Hepatic stellate cell (primary cell): ENCODE data around the gene MTHFR.

ENCODE experiments used
- DNase-seq: peaks from one replicate; pipeline ENCODE4 v3.0.0; 2011; ENCODE audit warnings: low spot score

The MTHFR gene

GRCh38 chr1:11797525-11798216 lies 8.1 kb downstream of the MTHFR start:
- DNase-seq: peak; percentile 53

GRCh38 chr1:11796036-11796828 lies 9.5 kb downstream of the MTHFR start:
- peak; percentile 58 for DNase-seq

DNA sequence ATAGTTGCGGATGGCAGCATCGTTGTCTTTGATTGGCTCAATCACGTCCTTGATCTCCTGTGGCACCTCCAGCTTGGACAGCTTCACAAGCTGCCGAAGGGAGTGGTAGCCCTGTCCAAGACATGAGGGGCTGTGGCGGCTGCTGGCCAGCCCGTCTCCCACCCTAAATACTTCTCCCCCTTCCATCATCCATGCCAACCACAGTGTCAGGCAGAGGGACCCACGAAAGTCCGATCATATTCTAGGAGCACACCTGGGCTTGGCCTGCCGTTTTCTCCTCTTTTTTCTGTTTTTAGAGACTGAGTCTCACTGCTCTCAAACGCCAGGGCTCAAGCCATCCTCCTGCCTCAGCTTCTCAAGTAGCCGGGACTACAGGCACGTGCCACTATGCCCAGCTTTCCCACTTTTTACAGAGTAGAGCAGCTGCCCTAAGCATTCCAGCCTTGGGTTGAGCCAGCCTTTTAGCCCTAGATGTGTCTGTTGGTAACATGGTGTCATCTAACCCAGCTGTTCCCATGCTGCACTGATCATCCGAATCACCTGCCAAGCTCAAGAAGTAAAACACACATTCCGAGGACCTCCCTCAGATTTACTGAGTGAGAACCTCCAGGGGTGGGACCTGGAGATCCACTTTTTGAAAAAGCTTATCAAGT lies 10.4 kb downstream of the MTHFR start:
- no peak for DNase-seq

DNA sequence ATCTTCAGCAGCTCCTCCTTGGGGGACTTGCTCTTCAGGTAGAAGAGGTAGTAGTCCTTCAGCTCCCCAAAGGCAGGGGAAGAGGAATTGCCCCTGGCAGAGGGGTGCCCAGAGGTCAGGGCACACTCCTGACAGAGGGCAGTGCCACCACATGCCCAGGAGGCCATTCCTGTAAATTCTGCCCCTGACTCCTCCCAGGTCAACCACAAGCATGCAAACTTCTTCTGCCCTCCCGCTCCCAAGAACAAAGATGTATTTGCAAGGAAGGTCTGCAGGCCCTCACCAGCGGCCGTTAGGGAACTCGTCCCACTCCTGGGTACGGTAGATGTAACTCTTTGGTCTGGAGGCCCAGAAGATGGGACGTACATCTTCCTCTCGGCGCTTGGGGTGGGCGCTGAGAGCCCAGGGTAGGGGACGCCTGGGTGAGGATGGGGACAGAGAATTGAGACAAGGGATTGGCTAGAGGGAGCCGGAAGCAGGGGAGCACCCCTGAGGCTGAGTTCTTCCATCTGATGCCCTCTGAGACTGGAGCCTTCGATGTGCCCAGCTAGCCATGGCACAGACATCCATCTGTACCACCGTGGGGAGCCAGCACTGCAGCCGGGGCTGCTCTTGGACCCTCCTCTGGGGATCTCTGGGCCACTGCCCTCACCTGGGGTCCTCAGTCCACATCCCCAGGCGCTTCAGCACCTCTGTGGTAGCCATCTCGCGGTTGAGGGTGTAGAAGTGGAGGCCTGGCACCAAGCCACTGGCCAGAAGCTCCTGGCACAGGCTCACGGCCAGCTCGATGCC lies 11.1 kb downstream of the MTHFR start:
- no peak for DNase-seq

- no peak for DNase-seq
Observed at GRCh38 chr1:11793819-11794218, 11.9 kb downstream of the MTHFR start.

DNA sequence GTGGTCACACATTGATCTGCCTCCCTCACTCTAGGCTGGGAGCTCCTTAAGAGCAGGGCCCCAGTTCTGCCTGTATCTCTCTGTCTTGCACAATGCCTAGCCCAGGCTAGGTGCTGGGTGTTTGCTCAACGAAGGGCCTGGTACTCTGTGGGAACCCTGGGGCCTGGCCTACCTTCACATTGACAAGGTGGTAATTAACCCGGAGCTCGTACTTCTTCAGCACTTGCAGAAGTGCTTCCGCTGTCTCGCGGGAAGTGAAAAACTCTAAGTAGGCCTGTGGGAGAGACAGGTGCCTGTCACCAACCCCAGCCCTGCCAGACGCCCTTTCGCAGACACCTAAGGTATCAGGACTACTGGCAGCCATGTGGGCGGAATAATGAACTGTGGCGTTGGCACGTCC lies 13.7 kb downstream of the MTHFR start:
- DNase-seq: no peak

DNA sequence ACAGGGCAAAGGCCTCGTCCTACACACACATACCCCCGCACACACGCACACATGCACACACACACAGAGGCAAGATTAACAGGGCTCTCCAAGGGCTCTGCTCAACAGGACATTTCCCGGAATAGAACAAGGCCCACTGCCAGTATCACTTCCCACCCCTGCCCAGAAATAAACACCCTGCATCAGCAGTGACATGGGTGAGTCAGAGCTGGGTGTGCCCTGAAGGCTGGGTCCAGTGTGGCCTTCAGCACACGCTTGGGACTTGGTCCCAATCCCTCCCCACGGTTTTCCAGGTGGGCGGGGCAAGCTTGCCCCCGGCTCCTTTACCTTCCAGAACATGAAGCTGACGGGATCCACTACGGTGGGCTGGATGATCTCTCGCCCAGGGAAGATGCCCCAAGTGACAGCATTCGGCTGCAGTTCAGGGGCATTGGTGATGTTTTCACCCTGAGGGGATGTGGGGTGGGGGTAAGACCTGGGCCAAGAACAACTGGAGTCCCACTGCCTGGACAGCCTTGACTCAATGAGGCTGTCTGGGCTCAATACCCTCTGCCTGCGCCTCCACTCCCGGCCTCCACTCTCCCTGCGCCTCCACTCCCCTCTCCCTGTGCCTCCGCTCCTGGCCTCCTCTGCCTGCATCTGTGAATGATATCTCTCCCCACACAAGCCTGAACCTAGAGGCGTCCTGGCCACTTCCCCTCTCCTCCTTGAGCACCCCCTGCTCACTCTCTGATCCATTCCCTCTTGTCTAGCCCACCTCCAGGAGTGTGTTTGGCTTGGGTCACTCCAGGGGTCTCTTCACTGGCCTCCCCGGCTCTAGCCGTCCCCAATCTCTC lies 14.7 kb downstream of the MTHFR start:
- DNase-seq: peak; percentile 98

- DNase-seq: no peak
Observed at GRCh38 chr1:11790101-11790879, 15.5 kb downstream of the MTHFR start.

DNA sequence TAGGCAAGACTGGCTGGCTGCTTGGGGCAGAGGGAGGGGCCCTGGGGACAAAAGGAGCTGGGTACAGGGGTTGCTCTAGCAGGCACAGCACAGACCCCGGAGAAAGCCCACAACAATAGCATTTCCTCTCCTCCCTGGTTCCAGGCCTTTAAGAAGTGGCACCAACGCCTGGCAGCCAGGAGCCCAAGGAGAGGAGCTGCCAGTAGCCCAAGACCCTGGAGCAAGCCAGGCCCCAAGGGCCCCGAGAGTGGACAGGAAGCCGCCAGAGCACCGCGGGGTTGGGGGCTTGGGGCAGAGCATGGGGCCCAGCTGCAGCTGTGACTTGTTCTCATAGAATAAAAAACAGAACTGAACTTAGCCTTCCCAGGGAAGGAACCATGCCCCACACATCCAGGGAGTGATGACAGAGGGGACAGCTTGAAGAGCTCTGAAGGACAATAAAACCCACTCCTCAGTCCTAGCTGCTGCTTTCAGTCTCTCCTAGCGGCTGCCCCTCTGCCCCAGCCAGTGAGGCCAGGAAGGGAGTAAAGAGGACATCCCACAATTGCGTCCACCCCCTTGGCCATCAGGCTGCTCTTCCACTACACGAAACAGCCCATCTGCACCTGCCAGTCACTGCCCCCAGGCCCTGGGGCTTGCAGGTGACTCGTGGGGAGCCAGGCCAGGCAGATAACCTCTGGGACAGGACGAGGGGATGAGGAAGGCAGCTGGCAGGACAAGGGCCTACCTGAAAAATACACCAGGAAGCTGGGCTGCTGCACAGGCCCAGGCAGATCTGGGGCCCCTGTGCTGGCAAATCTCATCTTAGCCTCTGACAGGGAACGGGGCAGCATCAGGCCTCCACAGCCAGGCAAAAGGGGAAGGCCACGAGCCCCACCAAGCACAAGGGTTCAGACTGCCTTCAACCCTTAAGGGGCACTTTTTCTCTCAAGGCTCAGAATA lies 16.4 kb downstream of the MTHFR start:
- DNase-seq: no peak

- no peak for DNase-seq
Observed at GRCh38 chr1:11788549-11789053, 17.2 kb downstream of the MTHFR start.

DNA sequence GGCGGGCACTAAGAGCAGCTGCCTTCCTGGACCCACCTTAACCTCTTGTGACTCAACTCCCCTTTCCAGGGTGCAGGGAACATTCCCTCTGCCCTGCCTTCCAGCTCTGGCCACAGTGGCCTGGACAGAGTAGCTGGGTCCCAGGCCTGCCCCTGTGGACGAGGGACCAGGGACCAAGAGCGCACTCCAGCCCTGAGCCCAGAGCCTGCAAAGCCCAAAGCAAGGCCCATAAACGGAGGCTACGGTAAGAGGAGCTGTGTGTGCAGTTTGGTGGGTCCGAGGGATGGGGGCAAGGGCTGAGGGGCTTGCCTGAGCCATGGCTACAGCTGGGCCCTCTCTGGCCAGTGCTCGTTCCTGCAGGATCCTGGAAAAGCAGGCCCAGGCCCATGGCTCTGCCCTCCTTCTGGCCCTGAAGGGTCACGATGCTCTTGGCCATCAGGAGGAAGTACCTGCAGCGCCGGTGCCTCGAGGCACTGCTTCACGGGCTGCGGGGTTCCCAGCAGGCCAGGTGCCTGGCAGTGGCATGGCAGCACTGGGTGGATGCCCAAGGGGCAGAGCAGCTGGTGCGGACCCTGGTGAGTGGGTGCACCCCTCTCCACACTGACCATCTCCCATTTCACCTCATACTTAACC lies 17.8 kb downstream of the MTHFR start:
- DNase-seq: no peak

GRCh38 chr1:11787251-11787803 lies 18.4 kb downstream of the MTHFR start:
- peak; percentile 87 for DNase-seq

DNA sequence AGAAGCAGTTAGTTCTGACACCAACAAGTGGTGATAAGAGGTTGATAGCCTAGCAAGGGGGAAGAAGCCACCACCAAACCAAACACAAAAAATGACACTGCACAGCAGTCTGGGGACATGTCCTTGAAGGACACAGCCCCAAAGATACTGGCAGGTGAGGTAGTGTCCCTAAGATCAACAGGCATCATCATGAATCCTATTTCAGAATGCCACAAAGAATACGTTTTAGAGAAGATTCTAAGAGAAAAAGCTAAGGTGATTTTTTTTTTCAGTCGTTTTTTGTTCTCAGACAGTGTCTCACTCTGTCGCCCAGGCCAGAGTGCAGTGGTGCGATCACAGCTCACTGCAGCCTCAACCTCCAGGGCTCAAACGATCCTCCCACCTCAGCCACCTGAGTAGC lies 19.6 kb downstream of the MTHFR start:
- DNase-seq: no peak

DNA sequence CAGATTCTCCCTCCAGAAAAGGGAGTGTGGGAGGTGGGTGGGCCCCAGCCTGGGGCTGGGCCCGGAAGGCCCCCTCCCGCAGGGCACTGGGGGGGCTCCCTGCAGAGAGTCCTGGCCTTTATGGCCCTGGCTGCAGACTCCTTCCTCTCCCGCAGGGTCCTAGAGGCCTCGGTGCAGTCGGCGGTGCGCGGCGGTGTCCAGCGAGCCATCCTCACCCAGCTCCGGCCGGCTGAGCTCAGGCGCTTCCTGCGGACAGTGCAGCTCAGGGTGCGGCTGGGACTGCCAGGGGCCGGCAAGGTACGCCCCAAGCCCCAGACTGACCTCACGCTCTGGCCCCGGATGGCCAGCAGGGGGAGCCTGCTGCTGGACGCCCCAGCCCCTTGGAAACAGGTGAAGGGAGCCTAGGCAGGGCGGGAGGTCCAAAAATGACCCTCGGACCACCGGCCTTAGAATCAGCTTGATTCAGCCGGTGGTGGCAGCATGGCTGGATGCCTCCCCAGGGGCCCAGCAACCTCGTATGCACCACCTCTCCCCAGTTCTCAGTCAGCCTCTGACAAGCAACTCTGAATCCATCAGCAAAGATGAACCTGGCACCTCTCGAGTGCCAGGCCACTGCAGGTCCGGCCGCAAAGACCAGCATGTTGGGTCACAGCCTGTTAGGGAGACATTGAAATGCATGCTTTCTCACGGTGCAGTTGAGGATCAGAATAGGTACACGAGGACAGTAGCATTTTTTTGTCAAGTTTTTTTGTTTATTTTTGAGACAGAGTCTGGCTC lies 20.6 kb downstream of the MTHFR start:
- peak; percentile 71 for DNase-seq

DNA sequence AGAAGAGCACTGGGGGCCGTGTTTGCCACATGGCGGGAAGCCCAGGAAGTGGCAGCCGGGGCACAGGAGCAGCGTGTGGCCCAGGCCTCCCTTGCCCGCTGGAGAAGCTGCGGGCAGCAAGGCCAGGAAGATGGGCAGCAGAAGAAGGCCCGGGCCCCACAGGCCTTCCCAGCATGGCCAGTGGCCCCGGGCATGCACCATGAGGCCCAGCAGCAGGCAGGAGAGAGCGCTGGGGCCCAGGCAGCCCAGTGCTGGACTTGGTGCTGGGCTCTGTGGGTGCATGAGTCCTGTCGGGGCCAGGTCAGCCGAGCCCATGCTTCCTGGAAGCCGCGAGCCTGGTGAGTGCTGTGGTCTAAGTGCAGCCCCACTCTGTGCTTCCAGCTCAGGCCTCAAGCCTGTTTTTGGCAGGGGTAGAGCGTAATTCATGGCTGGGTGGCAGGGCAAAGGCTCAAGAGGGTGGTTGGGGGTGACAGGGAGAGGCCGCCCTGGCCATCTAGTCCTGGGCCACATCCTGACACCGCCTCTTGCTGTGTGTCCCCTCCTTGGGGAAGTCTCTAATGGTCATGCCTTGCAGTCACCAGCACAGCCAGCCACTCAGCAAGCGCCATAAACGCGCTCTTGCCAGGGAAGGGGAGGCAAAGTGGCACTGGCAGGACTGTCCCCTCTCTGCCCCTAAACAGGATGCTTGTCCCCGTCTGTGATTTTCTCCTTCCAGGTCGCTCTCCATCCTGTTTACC lies 21.3 kb downstream of the MTHFR start:
- no peak for DNase-seq

- no peak for DNase-seq
Observed at GRCh38 chr1:11783556-11783955, 22.2 kb downstream of the MTHFR start.
